ENCODE data around the gene DNAJB14. TPM values are rescaled to one million over a fixed set of nuclear protein-coding genes. Genes with fewer than 3 reads are reported as not detected.
A peak's percentile ranks its signal among the peaks of the same experiment; 100 is the strongest.

The DNAJB14 gene
- total and polyA plus RNA-seq, 2 donors (not counting 1 experiment from before 2014, with no cell fraction given): 14.4 to 64.9 TPM

GRCh38 chr4:99861120-99861905 lies 85.1 kb downstream of the DNAJB14 start:
- CTCF ChIA-PET: interaction anchor here (0.9 to 1.2 kb wide), 2 partner anchors 45 to 50 kb away, joined by 4 to 6 read pairs; partner anchors contain the start of gene DAPP1
- no peak for ATAC-seq (ENCODE audit: low read depth)
- POLR2A ChIA-PET: no interaction called here

More at GRCh38 chr4:99861120-99861905, 85.1 kb downstream of the DNAJB14 start:
- Mint-ChIP-seq H3K27ac (peak overlapping the region; percentile 15), H3K4me1 (peaks cover 46% of the 10 kb centered on the region), H3K9me3 (ENCODE audit: insufficient read depth) (no peaks in the 10 kb centered on the region), H3K4me3 (no peak overlapping the region), H3K27me3 (no peaks in the 10 kb centered on the region)
- Histone ChIP-seq H3K27ac (ENCODE audit: low read length in 2 of 2) (peak overlapping the region in 1 of 2 donors; percentile 68), H3K9ac (ENCODE audit: low read length) (no peak overlapping the region), H3K4me3 (ENCODE audit: control extremely low read depth in 1 of 5, extremely low read depth in 1 of 5, insufficient read depth in 1 of 5, low read depth in 2 of 5, low read length in 4 of 5) (no peak overlapping the region), H2AFZ (ENCODE audit: insufficient read depth, low read depth, low read length, poor library complexity, severe bottlenecking) (no peak overlapping the region), H3K79me2 (ENCODE audit: control insufficient read depth, insufficient read depth, low read length) (peaks cover 68% of the 10 kb centered on the region), H3K27me3 (replicated peaks in 1 of 4; ENCODE audit: control extremely low read depth in 1 of 4, control insufficient read depth in 3 of 4, insufficient read depth in 4 of 4, low read length in 3 of 4) (no peaks in the 10 kb centered on the region), H3K4me2 (replicated peaks; ENCODE audit: low read depth, low read length, poor library complexity, severe bottlenecking) (no peak overlapping the region), H3K36me3 (replicated peaks in 1 of 2; ENCODE audit: control extremely low read depth in 1 of 2, control insufficient read depth in 1 of 2, extremely low read depth in 1 of 2, insufficient read depth in 2 of 2, low read length in 1 of 2) (peaks cover 34 to 51% of the 10 kb centered on the region in 2 experiments), H3K4me1 (ENCODE audit: control insufficient read depth in 2 of 2, insufficient read depth in 2 of 2, low read length in 2 of 2) (peaks cover 27 to 29% of the 10 kb centered on the region in 2 donors), H3K9me3 (ENCODE audit: control extremely low read depth in 1 of 3, control insufficient read depth in 2 of 3, insufficient read depth in 1 of 3, low read length in 2 of 3) (no peaks in the 10 kb centered on the region), H4K20me1 (ENCODE audit: control insufficient read depth, insufficient read depth, low read length, poor library complexity, severe bottlenecking) (peaks cover 28% of the 10 kb centered on the region)
- TF ChIP-seq CTCF (IDR thresholded peaks at IDR 0.05): no peak
- no peak for TF ChIP-seq EZH2 (IDR thresholded peaks at IDR 0.05; ENCODE audit: borderline replicate concordance, insufficient read depth, low read depth, low read length, poor library complexity, severe bottlenecking)
- WGBS (ENCODE audit: insufficient coverage): 17% methylated on average over 1 of the region's 5 CpGs
- intact Hi-C loops (cut with micrococcal nuclease): no loop called here
- DNase-seq: no peak
